ENCODE data around the gene TMEM167A. TPM values are rescaled to one million over a fixed set of nuclear protein-coding genes. Genes with fewer than 3 reads are reported as not detected.
"Not testable (repeated sequence)": the region's sequence is repeated elsewhere in the genome, so short reads cannot be mapped to it uniquely, and the experiment has no call there.

The TMEM167A gene
- total RNA-seq, 2 donors from 2014 or later: 89.4 to 114 TPM

GRCh38 chr5:83072966-83073365 lies 4.2 kb downstream of the TMEM167A start:
- Histone ChIP-seq H3K36me3 (no peaks in the 10 kb centered on the region), H3K27me3 (no peaks in the 10 kb centered on the region), H3K4me3 (no peak overlapping the region), H3K9ac (ENCODE audit: low read depth in 2 of 2, low read length in 2 of 2) (no peak overlapping the region), H3K27ac (no peak overlapping the region), H3K4me1 (no peaks in the 10 kb centered on the region), H3K9me3 (no peaks in the 10 kb centered on the region)
- DNase-seq: no peak
- no peak for TF ChIP-seq CTCF (IDR thresholded peaks at IDR 0.05)
- intact Hi-C loops (cut with DNase I): no loop called here

GRCh38 chr5:83071286-83072051 lies 5.7 kb downstream of the TMEM167A start:
- H3K36me3 ChIP-seq: no peaks in the 10 kb centered on the region
- no peaks in the 10 kb centered on the region for H3K27me3 ChIP-seq
- intact Hi-C loops (cut with DNase I): no loop called here
- no peaks in the 10 kb centered on the region for H3K9me3 ChIP-seq
- TF ChIP-seq CTCF (IDR thresholded peaks at IDR 0.05): no peak
- no peak overlapping the region for H3K27ac ChIP-seq
- no peak overlapping the region for H3K4me3 ChIP-seq
- no peak for DNase-seq
- no peaks in the 10 kb centered on the region for H3K4me1 ChIP-seq
- H3K9ac ChIP-seq (ENCODE audit: low read depth in 2 of 2, low read length in 2 of 2): no peak overlapping the region

DNA sequence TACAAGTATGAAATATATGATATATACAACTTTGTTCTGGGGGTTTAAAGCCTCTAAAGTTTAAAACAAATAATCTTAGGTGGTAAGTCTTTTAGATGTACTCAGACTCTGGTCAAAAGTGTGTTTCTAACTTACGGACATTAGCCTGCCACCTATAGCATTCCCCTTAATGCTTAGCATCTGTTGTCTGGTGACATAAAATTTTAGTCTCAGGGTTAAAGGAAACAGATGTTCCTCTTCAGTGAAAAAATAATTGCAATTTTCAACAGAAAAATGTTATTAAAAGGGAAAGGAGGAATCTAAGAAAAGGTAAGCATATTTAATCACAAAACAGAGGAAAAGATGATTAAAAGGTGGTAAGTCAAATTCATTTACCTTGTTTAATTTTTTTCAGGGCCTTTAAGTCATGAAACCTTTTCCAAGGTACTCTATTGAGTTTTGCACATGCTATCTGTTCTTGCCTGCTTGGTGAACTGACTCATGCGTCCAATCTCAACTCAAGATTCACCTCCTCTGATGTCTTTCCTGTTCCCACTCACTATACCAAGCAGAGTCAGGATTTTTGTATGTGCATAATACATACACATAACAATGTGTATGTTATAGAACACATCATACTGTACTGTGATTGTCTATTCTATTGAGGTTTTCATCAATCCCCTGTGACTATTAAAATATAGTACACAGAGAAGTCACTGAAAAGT lies 7.9 kb downstream of the TMEM167A start:
- intact Hi-C loops (cut with DNase I): no loop called here
- Histone ChIP-seq H3K4me1 (no peaks in the 10 kb centered on the region), H3K27ac (no peak overlapping the region), H3K4me3 (no peak overlapping the region), H3K36me3 (no peaks in the 10 kb centered on the region), H3K9me3 (no peaks in the 10 kb centered on the region), H3K9ac (ENCODE audit: low read depth in 2 of 2, low read length in 2 of 2) (no peak overlapping the region), H3K27me3 (no peaks in the 10 kb centered on the region)
- no peak for DNase-seq
- no peak for TF ChIP-seq CTCF (IDR thresholded peaks at IDR 0.05)

GRCh38 chr5:83067377-83067776 lies 9.8 kb downstream of the TMEM167A start:
- H3K27ac ChIP-seq; H3K9ac ChIP-seq (ENCODE audit: low read depth in 2 of 2, low read length in 2 of 2); H3K9me3 ChIP-seq; DNase-seq; H3K36me3 ChIP-seq; H3K27me3 ChIP-seq; H3K4me1 ChIP-seq; intact Hi-C loops (cut with DNase I); H3K4me3 ChIP-seq: not testable (repeated sequence)

- Histone ChIP-seq H3K36me3 (no peaks in the 10 kb centered on the region), H3K4me1 (no peaks in the 10 kb centered on the region), H3K27ac (no peak overlapping the region), H3K9ac (ENCODE audit: low read depth in 2 of 2, low read length in 2 of 2) (no peak overlapping the region), H3K27me3 (no peaks in the 10 kb centered on the region), H3K4me3 (no peak overlapping the region), H3K9me3 (no peaks in the 10 kb centered on the region)
- intact Hi-C loops (cut with DNase I): no loop called here
- no peak for DNase-seq
- no peak for TF ChIP-seq CTCF (IDR thresholded peaks at IDR 0.05)
Measured at GRCh38 chr5:83066548-83067110, 10.6 kb downstream of the TMEM167A start.

DNA sequence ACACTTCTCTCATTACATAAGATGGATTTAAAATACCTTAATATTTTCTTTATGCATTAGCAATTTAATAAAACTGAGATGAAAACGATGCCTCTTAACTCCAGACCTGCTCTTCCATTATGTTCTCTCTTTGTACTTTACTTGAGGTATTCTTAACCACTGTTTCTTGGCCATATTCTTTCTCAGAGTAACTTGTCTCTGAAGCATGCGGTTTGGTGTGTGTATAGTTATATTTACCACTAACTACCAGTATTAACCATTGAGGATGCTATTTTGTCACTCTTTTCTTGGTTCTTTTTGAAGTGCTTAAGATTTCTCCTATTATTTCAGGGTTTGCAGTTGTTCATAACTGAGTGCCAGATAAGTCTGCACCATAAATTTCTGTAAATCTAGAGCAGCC lies 17.9 kb downstream of the TMEM167A start:
- Histone ChIP-seq H3K27me3 (no peaks in the 10 kb centered on the region), H3K4me3 (no peak overlapping the region), H3K9ac (ENCODE audit: low read depth in 2 of 2, low read length in 2 of 2) (no peak overlapping the region), H3K36me3 (no peaks in the 10 kb centered on the region), H3K9me3 (no peaks in the 10 kb centered on the region), H3K27ac (no peak overlapping the region), H3K4me1 (no peaks in the 10 kb centered on the region)
- intact Hi-C loops (cut with DNase I): no loop called here
- no peak for TF ChIP-seq CTCF (IDR thresholded peaks at IDR 0.05)
- DNase-seq: no peak
